AG08396 (cell line): ENCODE measurements around the gene IRF3.
A peak's percentile ranks its signal among the peaks of the same experiment; 100 is the strongest.

Experiments used
- DNase-seq: peaks from one replicate; pipeline ENCODE4 v3.0.0; 2012; ENCODE audit warnings: low spot score, mixed read lengths

IRF3 gene

GRCh38 chr19:49669516-49669915 is 3.9 kb upstream of the IRF3 start:
- no peak for DNase-seq

DNA sequence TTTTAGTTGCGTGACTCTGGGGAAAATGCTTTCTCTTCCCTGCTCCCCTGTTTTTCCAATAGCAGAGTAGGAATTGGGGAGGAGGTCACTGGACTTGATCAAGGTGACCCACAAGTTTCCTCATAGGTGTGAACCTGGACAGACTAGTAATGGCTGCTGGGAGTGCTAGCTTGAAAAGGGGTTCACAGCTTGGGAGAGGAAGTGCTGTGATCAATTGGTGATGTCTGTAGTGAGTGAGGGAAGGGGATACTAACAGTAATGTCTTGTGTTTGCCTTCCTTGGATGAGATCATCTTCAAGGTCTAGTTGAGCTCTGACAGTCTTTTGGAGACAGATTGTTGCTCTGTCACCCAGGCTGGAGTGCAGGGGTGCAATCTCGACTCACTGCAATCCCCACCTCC is 1.8 kb upstream of the IRF3 start:
- DNase-seq, result no peak

DNA sequence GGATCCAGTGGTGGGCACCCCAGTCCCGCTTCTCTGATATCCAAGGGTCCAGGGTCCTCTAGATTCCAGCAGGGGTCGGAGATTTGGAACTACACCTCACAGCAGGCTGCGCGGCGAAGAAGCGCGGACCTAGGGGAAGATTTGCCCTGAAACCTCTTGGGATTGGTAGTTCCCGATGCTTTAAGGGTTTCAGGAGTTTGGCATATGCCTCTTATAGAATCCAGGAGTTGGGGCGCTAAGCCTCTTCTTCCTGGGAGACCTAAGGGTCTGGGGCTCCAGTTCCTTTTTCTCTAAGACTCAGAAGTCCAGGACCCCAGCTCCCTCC is 425 bp upstream of the IRF3 start:
- DNase-seq, result no peak

DNA sequence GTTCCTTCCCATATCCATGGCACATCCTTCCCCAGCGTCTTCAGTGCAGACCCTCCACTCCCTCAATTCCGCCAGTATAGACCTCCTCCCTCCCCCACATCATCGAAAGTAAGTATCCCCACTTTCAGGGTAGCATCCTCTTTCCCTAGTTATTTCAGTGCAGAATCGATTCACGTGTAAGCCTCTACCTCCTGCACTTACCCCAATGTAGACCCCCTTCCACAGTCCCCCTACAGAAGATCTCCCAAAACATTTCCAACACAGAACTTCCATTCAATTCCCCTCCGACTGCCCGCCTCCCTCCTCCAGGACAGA is 664 bp downstream of the IRF3 start:
- DNase-seq, result no peak

DNA sequence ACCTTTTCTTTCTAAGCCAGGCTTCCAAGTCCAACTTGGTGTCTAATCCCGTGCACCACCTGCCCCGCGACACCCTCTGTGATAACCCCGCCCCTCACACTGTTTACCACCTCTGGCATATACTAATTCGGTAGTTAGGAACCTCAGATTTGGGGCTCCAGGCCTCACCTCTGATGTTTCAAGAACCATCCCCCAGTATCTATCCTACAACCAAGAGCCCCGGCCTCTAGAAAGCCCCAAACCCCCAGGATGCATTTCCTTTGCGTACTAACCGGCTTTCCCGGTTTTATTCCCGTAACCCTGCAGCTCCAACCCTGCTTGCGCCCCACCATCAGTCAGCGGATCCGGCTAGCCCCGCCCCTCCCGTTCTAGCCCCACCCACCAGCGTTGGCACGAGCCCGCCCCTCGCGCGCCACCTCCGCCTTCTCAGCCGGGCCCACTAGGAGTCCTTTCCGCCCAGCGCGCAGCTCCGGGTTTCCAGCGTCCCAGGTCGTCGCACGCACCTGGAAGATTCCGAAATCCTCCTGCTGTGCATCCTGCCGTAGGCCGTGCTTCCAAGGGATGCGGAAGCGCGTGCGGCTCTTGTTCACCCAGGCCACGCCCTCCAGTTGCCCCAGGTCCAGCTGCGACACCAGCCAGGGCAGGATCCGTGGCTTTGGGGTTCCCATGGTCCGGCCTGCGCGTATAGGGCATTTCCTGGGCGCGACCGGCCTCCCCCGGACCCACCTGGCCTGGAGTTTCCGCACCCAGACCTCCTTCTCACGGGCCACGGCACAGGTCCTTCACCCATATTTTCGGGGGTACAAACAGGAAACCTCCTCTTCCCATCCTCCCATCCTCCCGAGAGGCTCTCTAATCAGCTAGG is 1.3 kb downstream of the IRF3 start:
- peak; percentile 92 for DNase-seq

GRCh38 chr19:49663224-49663623 is 2.4 kb downstream of the IRF3 start:
- no peak for DNase-seq

GRCh38 chr19:49662011-49662410 is 3.6 kb downstream of the IRF3 start:
- no peak for DNase-seq

DNA sequence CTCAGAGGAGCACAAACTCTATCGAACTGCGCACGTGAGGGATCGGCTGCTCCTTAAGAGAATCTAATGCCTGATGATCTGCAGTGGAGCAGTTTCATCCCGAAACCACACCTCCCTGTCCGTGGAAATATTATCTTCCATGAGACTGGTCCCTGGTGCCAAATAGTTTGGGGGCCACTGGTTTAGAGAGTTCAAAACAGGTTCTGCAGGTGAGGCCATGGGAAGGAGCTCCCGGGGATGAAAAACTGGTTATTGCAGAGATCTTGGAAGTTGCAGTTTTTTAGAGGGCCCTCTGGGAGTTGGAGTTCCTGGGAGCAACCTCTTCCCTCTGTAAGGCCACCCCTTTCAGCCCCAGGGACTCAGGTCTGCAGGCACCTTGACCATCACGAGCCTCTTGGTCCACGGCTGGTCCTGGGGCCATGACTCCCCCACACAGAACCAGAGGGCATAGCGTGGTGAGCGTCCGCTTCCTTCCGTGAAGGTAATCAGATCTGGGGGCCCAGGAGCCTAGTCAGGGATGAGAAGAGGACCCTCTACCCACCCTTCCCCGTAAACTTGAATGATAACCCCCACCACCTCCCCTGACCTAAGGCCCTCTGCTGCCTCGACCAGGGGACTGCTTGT is 5.2 kb downstream of the IRF3 start:
- no peak for DNase-seq

DNA sequence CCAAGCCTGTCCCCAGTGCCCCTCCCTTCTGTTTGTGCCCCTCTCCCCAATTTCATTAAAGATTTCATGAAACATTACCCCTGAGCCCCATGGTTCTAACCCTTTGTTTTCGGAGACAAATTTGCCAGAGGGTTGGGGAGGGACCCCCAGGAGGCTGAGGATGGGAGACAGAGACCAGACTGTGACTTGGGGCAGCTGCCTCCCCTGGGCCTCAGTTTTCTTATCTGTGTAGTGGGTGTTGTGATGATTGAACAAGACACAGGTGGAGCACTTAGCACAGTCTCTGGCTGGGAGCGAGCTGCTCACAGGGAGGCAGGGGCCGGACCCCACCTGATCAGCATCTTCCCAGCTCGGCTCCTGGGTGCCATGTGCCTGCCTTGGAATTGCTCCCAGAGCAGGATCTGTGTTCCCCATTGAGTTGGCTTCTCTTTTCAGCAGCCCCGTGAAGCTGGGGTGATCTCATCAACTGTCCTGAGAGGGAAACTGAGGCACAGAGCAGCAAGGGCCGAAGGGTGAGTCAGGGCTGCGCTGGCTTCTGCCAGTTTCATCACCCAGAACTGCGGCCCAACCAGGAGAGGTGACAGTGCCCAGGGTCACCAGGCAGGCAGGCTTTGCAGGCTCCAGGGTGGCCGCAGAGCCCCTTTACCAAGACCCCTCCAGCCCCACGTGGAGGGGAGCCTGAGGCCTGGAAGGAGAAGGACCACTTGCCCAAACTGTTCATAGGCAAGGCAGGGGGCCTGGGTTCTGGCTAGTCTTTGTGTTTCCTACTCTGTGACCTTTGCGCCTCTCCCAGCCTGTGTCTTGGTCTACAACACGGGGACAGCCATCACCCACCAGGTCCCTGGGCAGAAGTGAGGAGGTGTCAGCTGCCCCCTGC is 6.9 kb downstream of the IRF3 start:
- no peak for DNase-seq

DNA sequence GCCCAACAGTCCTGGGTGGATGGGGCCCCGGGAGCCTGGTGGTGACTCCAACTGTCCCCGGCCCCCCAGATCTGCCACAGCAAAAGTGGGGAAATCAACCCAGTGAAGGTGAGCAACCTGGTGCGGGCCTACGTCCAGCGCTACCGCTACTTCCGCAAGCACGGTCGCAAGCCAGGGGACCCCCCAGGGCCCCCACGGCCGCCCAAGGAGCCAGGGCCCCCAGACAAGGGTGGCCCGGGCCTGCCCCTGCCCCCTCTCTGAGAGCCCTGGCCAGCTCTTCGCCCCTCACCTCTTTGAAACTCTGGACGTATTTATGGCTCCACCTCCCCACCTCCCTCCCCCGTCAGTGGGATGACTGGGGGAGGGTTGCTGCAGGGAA is 7.5 kb downstream of the IRF3 start:
- DNase-seq, result no peak

GRCh38 chr19:49657493-49658138 is 8.0 kb downstream of the IRF3 start:
- DNase-seq, result no peak

DNA sequence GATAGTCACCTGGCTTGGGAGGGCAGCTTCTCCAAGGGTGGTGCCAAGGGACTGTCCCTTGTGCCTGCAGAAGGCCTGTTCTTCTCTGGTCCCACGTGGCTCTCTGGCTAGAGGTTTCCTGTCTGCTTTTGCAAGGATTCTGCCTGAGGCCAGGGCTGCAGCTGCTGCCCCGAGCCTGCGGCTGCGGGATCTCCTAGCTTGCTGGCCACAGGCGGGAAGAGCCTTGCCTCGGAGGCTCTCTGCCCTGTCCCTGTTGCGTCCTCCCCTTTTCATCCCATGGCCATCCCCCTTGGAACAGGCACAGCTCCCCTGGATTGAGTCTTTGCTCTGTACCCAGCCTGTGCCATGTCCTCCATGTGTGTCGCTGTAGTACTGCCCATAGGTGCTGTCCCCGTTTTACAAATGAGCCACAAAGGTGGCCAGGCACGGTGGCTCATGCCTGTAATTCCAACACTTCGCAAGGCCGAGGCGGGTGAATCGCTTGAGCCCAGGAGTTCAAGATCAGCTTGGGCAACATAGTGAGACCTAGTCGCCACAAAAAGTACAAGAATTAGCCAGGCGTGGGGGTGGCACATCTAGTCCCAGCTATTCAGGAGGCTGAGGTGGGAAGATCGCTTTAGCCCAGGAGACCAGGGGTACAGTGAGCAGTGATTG is 9.1 kb downstream of the IRF3 start:
- no peak for DNase-seq

DNA sequence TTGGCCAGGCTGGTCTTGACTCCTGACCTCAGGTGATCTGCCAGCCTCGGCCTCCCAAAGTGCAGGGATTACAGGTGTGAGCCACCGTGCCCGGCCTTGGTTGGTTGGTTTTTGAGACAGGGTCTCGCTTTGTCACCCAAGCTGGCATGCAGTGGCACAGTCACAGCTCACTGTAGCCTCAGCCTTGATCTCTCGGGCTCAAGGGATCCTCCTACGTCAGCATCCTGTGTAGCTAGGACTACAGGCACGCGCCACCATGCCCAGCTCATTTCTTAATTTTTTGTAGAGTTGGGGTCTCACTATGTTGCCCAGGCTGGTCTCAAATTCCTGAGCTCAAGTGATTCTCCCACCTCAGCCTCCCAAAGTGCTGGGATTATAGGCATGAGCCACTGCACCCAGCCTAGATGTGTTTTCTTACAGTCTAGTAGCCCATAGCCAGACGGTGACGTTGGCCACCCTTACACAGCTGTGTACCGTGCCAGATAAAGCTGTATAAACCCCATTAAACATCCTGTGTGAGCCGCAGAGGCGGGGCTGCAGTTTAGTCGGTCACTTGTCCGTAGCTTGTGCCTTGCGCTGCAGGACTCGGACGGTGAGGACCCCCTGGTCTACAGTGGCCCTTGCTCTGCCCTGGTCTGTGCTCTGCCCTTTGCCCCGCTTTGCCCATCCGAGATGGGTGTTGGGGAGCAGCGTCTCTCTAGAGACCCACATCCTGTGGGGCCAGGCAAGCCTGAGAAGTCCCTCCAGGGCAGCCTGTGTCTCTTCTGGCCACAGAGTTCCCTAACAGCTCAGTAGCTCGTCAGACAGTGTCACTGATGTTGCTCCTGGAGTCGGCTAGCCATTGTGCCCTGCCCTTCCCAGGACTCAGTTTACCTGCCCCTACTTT is 9.8 kb downstream of the IRF3 start:
- DNase-seq, result no peak

GRCh38 chr19:49654581-49654980 is 11.1 kb downstream of the IRF3 start:
- DNase-seq, result no peak

GRCh38 chr19:49653466-49653806 is 12.2 kb downstream of the IRF3 start:
- no peak for DNase-seq

DNA sequence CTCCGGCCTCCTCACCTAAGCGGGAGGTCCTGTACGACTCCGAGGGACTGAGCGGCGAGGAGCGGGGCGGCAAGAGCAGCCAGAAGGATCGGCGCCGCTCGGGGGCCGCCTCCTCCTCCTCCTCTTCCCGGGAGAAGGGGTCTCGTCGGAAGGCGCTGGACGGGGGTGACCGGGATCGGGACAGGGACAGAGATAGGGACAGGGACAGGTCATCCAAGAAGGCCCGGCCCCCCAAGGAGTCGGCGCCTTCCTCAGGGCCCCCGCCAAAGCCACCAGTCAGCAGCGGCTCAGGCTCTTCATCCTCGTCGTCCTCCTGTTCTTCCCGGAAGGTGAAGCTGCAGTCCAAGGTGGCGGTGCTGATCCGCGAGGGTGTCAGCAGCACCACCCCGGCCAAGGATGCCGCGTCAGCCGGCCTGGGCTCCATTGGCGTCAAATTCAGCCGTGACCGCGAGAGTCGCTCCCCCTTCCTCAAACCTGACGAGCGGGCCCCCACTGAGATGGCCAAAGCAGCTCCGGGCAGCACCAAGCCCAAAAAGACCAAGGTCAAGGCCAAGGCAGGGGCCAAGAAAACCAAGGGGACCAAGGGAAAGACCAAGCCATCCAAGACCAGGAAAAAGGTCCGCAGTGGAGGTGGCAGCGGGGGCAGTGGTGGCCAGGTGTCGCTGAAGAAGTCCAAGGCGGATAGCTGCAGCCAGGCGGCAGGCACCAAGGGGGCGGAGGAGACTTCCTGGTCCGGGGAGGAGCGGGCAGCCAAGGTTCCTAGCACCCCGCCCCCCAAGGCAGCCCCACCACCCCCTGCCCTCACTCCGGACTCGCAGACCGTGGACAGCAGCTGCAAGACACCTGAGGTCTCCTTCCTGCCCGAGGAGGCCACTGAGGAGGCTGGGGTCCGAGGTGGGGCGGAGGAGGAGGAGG is 12.8 kb downstream of the IRF3 start:
- no peak for DNase-seq

- no peak for DNase-seq
Measured at GRCh38 chr19:49651820-49652550, 13.7 kb downstream of the IRF3 start.

DNA sequence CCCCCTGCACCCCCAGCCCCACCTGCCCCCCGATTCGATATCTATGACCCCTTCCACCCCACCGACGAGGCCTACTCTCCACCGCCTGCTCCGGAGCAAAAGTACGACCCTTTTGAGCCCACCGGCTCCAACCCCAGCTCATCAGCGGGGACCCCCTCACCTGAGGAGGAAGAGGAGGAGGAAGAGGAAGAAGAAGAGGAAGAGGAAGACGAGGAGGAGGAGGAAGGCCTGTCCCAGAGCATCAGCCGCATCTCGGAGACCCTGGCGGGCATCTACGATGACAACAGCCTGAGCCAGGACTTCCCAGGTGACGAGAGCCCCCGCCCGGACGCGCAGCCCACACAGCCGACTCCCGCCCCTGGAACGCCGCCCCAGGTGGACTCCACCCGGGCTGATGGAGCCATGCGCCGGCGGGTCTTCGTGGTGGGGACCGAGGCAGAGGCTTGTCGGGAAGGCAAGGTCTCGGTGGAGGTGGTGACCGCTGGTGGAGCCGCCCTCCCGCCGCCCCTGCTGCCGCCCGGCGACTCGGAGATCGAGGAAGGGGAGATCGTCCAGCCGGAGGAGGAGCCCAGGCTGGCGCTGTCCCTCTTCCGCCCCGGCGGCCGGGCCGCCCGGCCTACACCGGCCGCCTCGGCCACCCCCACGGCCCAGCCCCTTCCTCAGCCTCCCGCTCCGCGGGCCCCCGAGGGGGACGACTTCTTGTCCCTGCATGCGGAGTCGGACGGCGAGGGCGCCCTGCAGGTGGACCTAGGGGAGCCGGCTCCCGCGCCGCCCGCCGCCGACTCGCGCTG is 14.4 kb downstream of the IRF3 start:
- no peak for DNase-seq

DNA sequence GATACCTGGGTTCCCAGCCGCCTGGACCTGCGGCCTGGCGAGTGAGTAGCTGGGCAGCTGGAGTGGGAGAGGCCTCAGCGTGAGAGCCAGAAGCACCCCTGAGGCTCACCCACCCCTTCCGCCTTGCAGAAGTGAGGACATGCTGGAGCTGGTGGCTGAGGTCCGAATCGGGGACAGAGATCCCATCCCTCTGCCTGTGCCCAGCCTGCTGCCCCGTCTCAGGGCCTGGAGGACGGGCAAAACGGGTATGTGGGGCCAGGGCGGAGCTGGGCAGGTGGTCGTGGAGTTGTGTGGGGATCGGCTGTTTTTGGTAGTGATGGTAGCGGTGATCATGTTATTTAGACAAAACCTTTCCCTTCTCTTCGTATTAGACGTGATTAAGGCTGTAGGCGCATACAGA is 19.1 kb downstream of the IRF3 start:
- no peak for DNase-seq
